Stimulated activated CD8-positive, alpha-beta memory T cell treated with anti-CD3 and anti-CD28 coated beads, Interleukin-15, amount 100 ng/mL, for 1 hour (primary cell): ENCODE data around the gene TMEM234.

Experiments used
- DNase-seq: peaks from one replicate; pipeline ENCODE4 v3.0.0-alpha.2; 2020; ENCODE audit warnings: low read depth

TMEM234 gene

GRCh38 chr1:32199717-32200072 lies 22.5 kb downstream of the TMEM234 start:
- DNase-seq = no peak

GRCh38 chr1:32199043-32199716 lies 23.0 kb downstream of the TMEM234 start:
- DNase-seq = no peak

- DNase-seq = no peak
Observed at GRCh38 chr1:32198237-32199042, 23.7 kb downstream of the TMEM234 start.

DNA sequence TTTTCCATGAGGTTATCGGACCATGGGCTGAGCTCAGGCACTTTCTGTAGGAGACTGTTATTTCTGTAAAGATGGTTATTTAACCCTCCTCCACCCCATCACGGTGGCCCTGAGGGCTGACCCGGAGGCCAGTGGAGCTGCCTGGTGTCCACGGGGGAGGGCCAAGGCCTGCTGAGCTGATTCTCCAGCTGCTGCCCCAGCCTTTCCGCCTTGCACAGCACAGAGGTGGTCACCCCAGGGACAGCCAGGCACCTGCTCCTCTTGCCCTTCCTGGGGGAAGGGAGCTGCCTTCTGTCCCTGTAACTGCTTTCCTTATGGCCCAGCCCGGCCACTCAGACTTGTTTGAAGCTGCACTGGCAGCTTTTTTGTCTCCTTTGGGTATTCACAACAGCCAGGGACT lies 24.3 kb downstream of the TMEM234 start:
- DNase-seq = no peak

- DNase-seq = no peak
Observed at GRCh38 chr1:32197074-32197473, 25.1 kb downstream of the TMEM234 start.

DNA sequence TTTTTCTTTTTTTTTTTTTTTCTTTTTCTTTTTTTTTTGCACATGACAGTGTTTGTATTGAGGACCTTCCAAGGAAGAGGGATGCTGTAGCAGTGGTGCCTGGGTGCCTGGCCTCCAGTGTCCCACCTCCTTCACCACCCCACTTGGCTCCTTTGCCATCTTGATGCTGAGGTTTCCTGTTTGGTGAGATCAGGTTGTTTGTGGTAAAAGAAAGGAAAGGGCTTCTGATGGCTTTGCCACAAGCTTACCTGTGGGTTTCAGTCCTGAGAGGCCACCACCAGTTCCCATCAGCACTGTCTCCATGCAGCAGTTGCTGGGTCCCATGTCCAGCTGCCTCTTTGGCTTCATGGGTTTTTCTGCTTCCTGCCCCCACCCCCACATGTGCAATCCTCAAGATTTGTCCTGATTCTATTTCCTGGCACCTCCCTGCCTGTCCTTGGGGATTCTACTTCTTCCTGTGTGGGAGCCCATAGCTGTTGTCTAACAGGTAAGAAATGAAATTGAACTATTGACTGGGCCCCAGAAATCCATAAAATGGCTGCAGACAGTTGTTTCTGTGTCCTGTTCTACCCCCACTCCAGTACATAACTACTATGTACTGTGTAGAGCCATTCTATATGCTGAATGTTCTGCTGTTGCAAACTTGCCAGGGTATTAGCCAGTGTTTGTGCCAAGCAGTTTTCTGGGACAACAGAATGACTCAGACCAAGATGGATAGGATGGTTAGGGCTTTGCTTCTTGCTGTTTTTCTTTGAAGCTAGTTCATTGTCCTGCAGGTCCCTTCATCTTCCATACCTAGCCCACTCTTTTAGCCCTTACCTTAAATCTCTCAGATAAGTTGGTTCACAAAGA lies 26.0 kb downstream of the TMEM234 start:
- DNase-seq = no peak

DNA sequence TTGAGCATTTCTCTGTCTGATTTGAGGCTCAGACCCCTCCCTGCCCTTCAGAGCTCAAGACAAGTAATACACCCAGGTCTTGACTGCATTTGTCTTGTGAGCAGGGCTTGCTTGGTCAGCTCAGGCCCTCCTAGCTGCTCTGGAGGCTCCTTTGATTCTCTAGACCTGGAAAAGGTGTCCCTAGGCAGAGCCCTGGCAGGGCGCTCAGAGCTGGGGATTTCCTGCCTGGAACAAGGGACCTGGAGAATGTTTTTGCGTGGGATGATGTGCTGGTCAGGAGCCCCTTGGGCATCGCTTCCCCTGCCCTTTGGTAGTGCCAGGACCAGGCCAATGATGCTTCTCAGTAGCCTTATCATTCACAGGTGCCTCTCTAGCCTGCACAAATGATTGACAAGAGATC lies 26.6 kb downstream of the TMEM234 start:
- DNase-seq = no peak

DNA sequence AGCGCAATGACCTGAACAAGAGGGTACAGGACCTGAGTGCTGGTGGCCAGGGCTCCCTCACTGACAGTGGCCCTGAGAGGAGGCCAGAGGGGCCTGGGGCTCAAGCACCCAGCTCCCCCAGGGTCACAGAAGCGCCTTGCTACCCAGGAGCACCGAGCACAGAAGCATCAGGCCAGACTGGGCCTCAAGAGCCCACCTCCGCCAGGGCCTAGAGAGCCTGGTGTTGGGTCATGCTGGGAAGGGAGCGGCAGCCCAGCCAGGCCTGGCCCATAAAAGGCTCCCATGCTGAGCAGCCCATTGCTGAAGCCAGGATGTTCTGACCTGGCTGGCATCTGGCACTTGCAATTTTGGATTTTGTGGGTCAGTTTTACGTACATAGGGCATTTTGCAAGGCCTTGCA lies 27.2 kb downstream of the TMEM234 start:
- no peak for DNase-seq

- no peak for DNase-seq
Observed at GRCh38 chr1:32192220-32192948, 29.8 kb downstream of the TMEM234 start.

- no peak for DNase-seq
Observed at GRCh38 chr1:32187850-32188249, 34.3 kb downstream of the TMEM234 start.

DNA sequence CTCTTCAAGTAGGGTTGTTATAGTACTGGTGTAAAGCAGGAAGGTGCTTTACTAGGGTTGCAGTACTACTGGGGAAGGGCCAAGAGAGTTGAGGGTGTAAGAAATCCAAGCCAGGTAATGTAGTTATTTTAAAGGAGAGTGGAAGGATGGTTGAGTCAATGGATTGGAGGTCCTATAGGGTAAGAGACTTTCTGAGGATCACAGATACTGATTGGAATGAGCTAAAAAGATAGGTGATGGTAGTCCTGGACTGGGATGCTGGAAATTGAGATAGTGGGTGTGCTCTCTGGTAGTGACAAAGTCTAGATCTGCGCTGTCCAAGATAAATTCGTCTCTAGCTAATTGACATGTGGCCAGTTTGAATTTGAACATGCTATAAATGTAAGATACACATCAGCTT lies 35.7 kb downstream of the TMEM234 start:
- no peak for DNase-seq

DNA sequence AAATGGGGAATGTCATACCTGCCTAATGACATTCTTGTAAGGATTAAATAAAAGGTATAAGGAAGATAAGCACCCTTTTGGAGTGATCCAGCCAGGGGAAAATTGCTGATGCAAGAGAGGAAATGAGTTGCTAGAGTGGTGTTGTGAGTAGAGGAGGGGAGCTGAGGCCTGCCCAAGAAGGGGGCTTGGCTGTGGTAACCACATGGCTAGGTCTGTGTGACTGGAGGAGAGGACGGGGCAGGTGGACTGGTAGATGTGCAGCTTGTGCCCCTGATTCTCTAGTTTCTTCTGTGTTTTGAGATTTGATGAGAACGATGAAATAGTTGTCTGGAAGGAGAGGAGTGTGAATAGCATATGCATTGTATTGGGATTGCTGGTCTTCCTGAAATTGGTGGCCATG lies 36.1 kb downstream of the TMEM234 start:
- DNase-seq = no peak

- no peak for DNase-seq
Observed at GRCh38 chr1:32184650-32185049, 37.5 kb downstream of the TMEM234 start.

DNA sequence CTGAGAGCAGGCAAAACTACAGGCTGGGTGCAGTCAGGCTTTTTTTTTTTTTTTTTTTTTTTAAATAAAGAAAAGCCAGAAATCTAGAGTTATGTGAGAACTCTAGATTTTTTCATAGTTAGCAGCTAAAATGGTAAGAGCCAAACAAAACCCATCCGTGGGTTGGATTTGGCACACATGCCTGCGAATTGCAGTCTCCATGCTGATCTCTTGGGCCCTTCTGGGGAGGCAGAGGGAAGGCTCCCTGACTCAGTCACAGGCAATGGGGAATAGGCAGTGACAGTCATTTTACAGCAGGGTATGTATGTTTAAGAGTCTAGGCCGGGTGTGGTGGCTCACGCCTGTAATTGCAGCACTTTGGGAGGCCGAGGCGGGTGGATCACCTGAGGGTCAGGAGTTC lies 40.1 kb downstream of the TMEM234 start:
- DNase-seq = no peak

DNA sequence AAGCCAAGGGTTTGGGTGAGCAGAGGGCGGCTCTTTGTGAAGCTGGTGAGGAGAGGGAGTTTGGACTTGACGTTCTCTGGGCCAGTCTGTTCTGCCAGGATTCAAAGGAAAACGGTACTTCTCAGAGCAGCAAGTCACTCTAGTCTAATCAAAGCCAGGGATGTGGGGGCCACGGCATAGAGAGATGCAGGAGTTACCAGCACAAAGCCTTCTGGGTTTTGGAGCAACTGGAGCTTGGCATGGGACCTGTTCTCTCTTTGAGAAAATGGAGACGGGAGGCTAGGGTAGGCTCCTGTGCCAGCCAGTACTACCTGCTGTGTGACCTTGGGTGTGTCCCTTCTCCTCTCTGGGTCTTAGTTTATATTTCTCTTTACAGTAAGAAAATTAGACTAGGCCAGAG lies 40.6 kb downstream of the TMEM234 start:
- DNase-seq = no peak

DNA sequence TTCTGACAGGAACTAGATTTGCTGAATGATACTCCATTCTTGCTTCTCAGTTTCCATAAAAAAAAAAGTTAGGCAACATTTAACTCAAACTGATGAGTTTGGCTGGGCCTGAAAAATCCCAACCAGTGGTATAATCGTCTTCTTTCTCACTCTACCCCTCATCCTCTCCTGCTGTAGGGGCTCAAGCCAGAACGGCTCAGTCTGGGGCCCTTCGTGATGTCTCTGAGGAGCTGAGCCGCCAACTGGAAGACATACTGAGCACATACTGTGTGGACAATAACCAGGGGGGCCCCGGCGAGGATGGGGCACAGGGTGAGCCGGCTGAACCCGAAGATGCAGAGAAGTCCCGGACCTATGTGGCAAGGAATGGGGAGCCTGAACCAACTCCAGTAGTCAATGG lies 41.1 kb downstream of the TMEM234 start:
- no peak for DNase-seq

DNA sequence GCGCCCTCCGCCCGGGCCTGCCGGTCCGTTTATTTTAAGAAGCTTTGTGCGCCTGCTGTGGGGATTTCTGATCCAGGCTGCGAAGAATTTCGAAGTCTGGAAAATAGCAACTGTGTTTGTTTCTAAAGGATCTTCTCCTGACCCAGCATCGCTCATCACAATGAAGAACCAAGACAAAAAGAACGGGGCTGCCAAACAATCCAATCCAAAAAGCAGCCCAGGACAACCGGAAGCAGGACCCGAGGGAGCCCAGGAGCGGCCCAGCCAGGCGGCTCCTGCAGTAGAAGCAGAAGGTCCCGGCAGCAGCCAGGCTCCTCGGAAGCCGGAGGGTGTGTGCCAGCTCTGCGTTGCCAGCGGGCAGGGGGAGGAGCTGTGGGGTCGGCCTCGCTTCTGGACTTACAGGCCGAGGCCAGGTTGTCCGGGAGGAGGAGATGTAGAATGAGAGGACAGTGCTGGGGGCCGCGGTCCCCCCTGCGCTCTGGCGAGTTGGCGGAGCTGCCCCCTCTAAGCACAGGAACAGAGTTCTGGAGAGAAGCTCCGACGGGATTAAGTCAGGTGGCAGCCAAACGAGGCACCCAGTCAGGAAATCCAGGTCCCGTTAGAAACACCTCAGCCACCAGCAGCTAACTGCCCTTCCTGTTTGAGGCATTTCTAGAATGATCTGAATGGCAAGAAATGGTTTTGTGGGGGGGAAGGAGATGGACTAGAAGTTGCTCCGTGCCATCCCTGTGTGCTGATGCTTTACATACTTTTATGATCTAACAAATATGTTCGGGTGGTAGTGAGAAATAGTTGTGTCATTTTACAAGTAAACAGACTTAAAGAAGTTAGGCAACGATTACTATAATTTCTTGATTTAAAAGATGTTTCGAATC lies 41.7 kb downstream of the TMEM234 start:
- no peak for DNase-seq

- peak; percentile 72 for DNase-seq
Observed at GRCh38 chr1:32179443-32180185, 42.5 kb downstream of the TMEM234 start, which contains the start of gene TXLNA. Gene TXLNA, plus strand, starts transcription at chr1:32179675. Its CDS starts 671 bp downstream, at chr1:32180346.

- DNase-seq = no peak
Observed at GRCh38 chr1:32179193-32179442, 43.0 kb downstream of the TMEM234 start.

- DNase-seq = no peak
Observed at GRCh38 chr1:32178380-32179192, 43.6 kb downstream of the TMEM234 start.
